ENCODE measurements around the gene PFN4.

The PFN4 gene

GRCh38 chr2:24076849-24077534 lies 46.1 kb downstream of the PFN4 start:
- DNase-seq, result no peak

DNA sequence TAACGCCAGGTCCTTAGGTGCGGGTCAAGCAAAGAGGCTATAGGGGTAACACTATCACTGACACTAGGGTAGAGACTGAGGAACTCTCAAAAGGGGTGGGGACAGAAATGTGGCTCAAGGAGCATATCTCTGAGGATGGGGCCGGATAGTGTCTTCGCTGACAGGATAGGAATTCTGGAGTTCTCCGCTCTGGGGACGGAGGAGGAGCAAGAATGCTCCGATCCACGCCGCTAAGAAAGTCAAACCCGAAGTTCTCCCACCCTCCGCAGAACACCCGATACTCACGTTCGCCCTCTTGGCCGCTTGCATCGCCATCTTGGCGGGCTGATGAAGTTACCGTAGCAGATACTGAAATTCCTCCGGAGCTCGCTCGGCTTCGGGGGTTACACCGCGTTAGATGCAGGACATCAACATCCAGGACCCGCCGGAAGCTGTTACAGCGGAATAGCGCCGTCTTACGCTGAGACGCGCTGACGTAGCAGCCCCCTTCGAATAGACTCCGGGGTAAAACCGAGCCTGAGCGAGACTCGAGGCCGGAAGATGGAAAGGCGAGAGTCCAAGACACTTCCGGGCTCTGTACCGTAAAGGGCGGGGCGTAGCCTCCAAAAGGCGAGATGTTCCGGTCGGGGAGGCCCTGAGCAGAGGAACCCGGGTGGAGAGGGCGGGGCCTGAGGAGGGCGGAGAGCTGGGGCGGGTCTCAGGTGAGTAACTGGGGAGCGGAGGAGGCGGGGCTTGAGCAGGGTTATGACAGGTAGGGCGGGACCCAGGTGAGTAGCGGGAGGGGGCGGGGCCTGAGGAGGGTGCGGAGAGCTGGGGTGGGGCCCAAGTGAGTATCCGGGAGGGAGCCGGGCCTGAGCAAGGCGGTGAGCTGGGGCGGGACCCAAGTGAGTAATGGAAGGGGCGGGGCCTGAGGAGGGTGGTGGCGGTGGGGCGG lies 47.0 kb downstream of the PFN4 start, which contains the start of gene SF3B6:
SF3B6 (minus strand) TSS at position 412 of the 934 bp plus-strand sequence; CDS start at position 315, 97 bp downstream.
- peak; percentile 94 for DNase-seq

GRCh38 chr2:24075259-24075658 lies 47.9 kb downstream of the PFN4 start:
- no peak for DNase-seq

- no peak for DNase-seq
Measured at GRCh38 chr2:24073816-24074215, 49.3 kb downstream of the PFN4 start.

DNA sequence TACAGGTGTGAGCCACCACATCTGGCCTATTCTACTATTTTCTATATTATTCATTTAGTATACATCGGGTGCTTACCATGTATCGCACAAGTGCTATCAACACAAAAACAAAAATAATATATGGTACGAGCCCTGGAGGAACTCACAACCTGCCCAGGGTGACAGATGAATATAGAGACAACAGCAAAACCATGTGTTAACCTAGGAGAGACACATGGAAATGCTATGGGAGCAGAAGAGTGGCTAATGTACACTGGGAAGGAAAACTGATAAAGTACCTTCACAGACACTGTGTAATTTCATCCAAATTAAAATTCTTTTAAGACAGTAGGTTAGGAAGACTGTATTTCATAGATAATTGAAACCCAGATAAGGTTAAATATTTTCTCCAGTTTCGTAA lies 50.9 kb downstream of the PFN4 start:
- no peak for DNase-seq

GRCh38 chr2:24065341-24065740 lies 57.8 kb downstream of the PFN4 start:
- DNase-seq, result no peak

Measured in KG1 (cell line).